Measurements from ENCODE around the gene C3orf20. TPM values are rescaled to one million over a fixed set of nuclear protein-coding genes. Genes with fewer than 3 reads are reported as not detected.

C3orf20 gene
- total RNA-seq, 1 experiment from 2014 or later: not detected

GRCh38 chr3:14799146-14799545 lies 124.2 kb downstream of the C3orf20 start:
- TF ChIP-seq CTCF (IDR thresholded peaks at IDR 0.05; ENCODE audit: unreplicated experiment): no peak
- no peak for DNase-seq (ENCODE audit: unreplicated experiment)
- Mint-ChIP-seq H3K9me3 (ENCODE audit: unreplicated experiment) (no peaks in the 10 kb centered on the region), H3K4me3 (ENCODE audit: unreplicated experiment) (no peak overlapping the region), H3K27me3 (ENCODE audit: insufficient read depth, unreplicated experiment) (peaks cover 55% of the 10 kb centered on the region), H3K27ac (ENCODE audit: low read depth, unreplicated experiment) (no peak overlapping the region), H3K4me1 (ENCODE audit: insufficient read depth, unreplicated experiment) (no peaks in the 10 kb centered on the region), H3K36me3 (ENCODE audit: insufficient read depth, unreplicated experiment) (no peaks in the 10 kb centered on the region)
- ChIA-PET CTCF (no interaction called here), POLR2A (no interaction called here)
- intact Hi-C loops (cut with micrococcal nuclease): no loop called here
- no TSS peak for BruUV-seq (replicated peaks)

- CTCF ChIA-PET: interaction anchor here (0.6 to 1.0 kb wide), 2 partner anchors 8 to 10 kb away, joined by 3 read pairs; no protein-coding TSS in a partner anchor
- Mint-ChIP-seq H3K4me3 (ENCODE audit: unreplicated experiment) (no peak overlapping the region), H3K9me3 (ENCODE audit: unreplicated experiment) (no peaks in the 10 kb centered on the region), H3K36me3 (ENCODE audit: insufficient read depth, unreplicated experiment) (no peaks in the 10 kb centered on the region), H3K27me3 (ENCODE audit: insufficient read depth, unreplicated experiment) (peaks cover 59% of the 10 kb centered on the region), H3K27ac (ENCODE audit: low read depth, unreplicated experiment) (no peak overlapping the region), H3K4me1 (ENCODE audit: insufficient read depth, unreplicated experiment) (no peaks in the 10 kb centered on the region)
- POLR2A ChIA-PET: interaction anchor here (0.7 kb wide), 1 partner anchor 34 kb away, joined by 3 read pairs; no protein-coding TSS in a partner anchor
- DNase-seq (ENCODE audit: unreplicated experiment): no peak
- intact Hi-C loops (cut with micrococcal nuclease): no loop called here
- TF ChIP-seq CTCF (IDR thresholded peaks at IDR 0.05; ENCODE audit: unreplicated experiment): no peak
- no TSS peak for BruUV-seq (replicated peaks)
Measured at GRCh38 chr3:14801031-14801430, 126.1 kb downstream of the C3orf20 start.

GRCh38 chr3:14801668-14802380 lies 126.9 kb downstream of the C3orf20 start:
- H3K4me1 Mint-ChIP-seq (ENCODE audit: insufficient read depth, unreplicated experiment): peaks cover 3% of the 10 kb centered on the region
- H3K4me3 Mint-ChIP-seq (ENCODE audit: unreplicated experiment): no peak overlapping the region
- H3K9me3 Mint-ChIP-seq (ENCODE audit: unreplicated experiment): no peaks in the 10 kb centered on the region
- no peak overlapping the region for H3K27ac Mint-ChIP-seq (ENCODE audit: low read depth, unreplicated experiment)
- H3K36me3 Mint-ChIP-seq (ENCODE audit: insufficient read depth, unreplicated experiment): no peaks in the 10 kb centered on the region
- peaks cover 66% of the 10 kb centered on the region for H3K27me3 Mint-ChIP-seq (ENCODE audit: insufficient read depth, unreplicated experiment)
- ChIA-PET POLR2A (no interaction called here), CTCF (interaction anchor here (0.6 kb wide), 2 partner anchors 9 to 128 kb away, joined by 3 read pairs; no protein-coding TSS in a partner anchor)
- no TSS peak for BruUV-seq (replicated peaks)
- no peak for DNase-seq (ENCODE audit: unreplicated experiment)
- intact Hi-C loops (cut with micrococcal nuclease): no loop called here
- TF ChIP-seq CTCF (IDR thresholded peaks at IDR 0.05; ENCODE audit: unreplicated experiment): no peak

- no peak overlapping the region for H3K27ac Mint-ChIP-seq (ENCODE audit: low read depth, unreplicated experiment)
- intact Hi-C loops (cut with micrococcal nuclease): no loop called here
- no peaks in the 10 kb centered on the region for H3K36me3 Mint-ChIP-seq (ENCODE audit: insufficient read depth, unreplicated experiment)
- H3K4me3 Mint-ChIP-seq (ENCODE audit: unreplicated experiment): no peak overlapping the region
- no peaks in the 10 kb centered on the region for H3K9me3 Mint-ChIP-seq (ENCODE audit: unreplicated experiment)
- no peak for TF ChIP-seq CTCF (IDR thresholded peaks at IDR 0.05; ENCODE audit: unreplicated experiment)
- H3K27me3 Mint-ChIP-seq (ENCODE audit: insufficient read depth, unreplicated experiment): peaks cover 71% of the 10 kb centered on the region
- no TSS peak for BruUV-seq (replicated peaks)
- DNase-seq (ENCODE audit: unreplicated experiment): no peak
- ChIA-PET POLR2A (no interaction called here), CTCF (interaction anchor here (0.6 kb wide), 1 partner anchor 14 kb away, joined by 3 read pairs; no protein-coding TSS in a partner anchor)
- H3K4me1 Mint-ChIP-seq (ENCODE audit: insufficient read depth, unreplicated experiment): peaks cover 5% of the 10 kb centered on the region
Measured at GRCh38 chr3:14802381-14802731, 127.4 kb downstream of the C3orf20 start.

All from MCF 10A (cell line).